SK-N-SH (cell line): Measurements from ENCODE around the gene FMNL2. TPM values are rescaled to one million over a fixed set of nuclear protein-coding genes. Genes with fewer than 3 reads are reported as not detected.

Source experiments
- CTCF ChIA-PET: fragments of 300-600, 350-600 bp; formaldehyde crosslinking; extraction: SDS; loops from one replicate; lab custom pipeline; 2021; lab: Yijun Ruan, JAX
- POLR2A ChIA-PET: fragments of 350-600 bp; sonication (Branson Sonifier 250); formaldehyde crosslinking; extraction: SDS; loops from one replicate; lab custom pipeline; 2020; ENCODE audit warnings: antibody characterized with exemption, inconsistent platforms; lab: Yijun Ruan, JAX
- DNase-seq: peaks from one replicate; pipeline ENCODE4 v3.0.0; 2012
- H2AFZ ChIP-seq: fragments of 200-600 bp; sonication (generic); 2 replicates; pipeline ENCODE4 v1.8.1; 2016; ENCODE audit warnings: antibody characterized with exemption, mild to moderate bottlenecking, low read depth
- H3F3A ChIP-seq: fragments of 200-600 bp; sonication (generic); replicated peaks from 2 replicates; pipeline ENCODE3; 2016; ENCODE audit warnings: antibody characterized with exemption, mild to moderate bottlenecking; ENCODE audit not compliant: insufficient read depth
- H3K27ac ChIP-seq, 2 experiments: fragments of 200-500 bp in 1 of 2; fragments of 200-600 bp in 1 of 2; sonication (Bioruptor generic) in 1 of 2; sonication (generic), shearing (Covaris generic) in 1 of 2; 2 replicates each; pipeline versions ENCODE4 v1.5.1 to v1.6.1; 2014 to 2016; ENCODE audit warnings: low read depth in 2 of 2, inconsistent platforms in 1 of 2, low read length in 1 of 2, mild to moderate bottlenecking in 1 of 2, mixed read lengths in 1 of 2
- H3K27me3 ChIP-seq: fragments of 200-600 bp; sonication (generic), shearing (Covaris generic); 2 replicates; pipeline ENCODE4 v1.6.1; 2016; ENCODE audit warnings: mixed run types; ENCODE audit not compliant: insufficient read depth
- H3K36me3 ChIP-seq, 2 experiments: fragments of 200-500 bp in 1 of 2; fragments of 200-600 bp in 1 of 2; sonication (Bioruptor generic) in 1 of 2; sonication (generic) in 1 of 2; replicated peaks in 1 of 2; 2 replicates each; pipeline versions ENCODE3 to v1.5.1; 2014 to 2016; ENCODE audit warnings: low read length in 1 of 2, mild to moderate bottlenecking in 1 of 2; ENCODE audit not compliant: insufficient read depth in 2 of 2, control insufficient read depth in 1 of 2
- H3K4me1 ChIP-seq, 2 experiments: fragments of 200-500 bp in 1 of 2; fragments of 200-600 bp in 1 of 2; sonication (Bioruptor generic) in 1 of 2; sonication (generic), shearing (Covaris generic) in 1 of 2; 2 replicates each; pipeline versions ENCODE4 v1.5.1 to v1.6.1; 2014 to 2016; ENCODE audit warnings: low read depth in 1 of 2, low read length in 1 of 2, mixed run types in 1 of 2; ENCODE audit not compliant: insufficient read depth in 2 of 2, control insufficient read depth in 1 of 2
- H3K4me2 ChIP-seq: fragments of 200-600 bp; sonication (generic), shearing (Covaris generic); 2 replicates; pipeline ENCODE4 v1.6.1; 2017; ENCODE audit warnings: mixed run types
- H3K4me3 ChIP-seq, 2 experiments: fragments of 200-500 bp in 1 of 2; fragments of 200-600 bp in 1 of 2; sonication (Bioruptor generic) in 1 of 2; sonication (generic), shearing (Covaris generic) in 1 of 2; 2 replicates each; pipeline versions ENCODE4 v1.5.1 to v1.8.1; 2014 to 2016; ENCODE audit warnings: low read depth in 2 of 2, inconsistent platforms in 1 of 2, low read length in 1 of 2, mild to moderate bottlenecking in 1 of 2, mixed read lengths in 1 of 2, moderate library complexity in 1 of 2
- H3K79me2 ChIP-seq: fragments of 200-600 bp; sonication (generic); 2 replicates; pipeline ENCODE4 v1.8.1; 2017; ENCODE audit warnings: mild to moderate bottlenecking; ENCODE audit not compliant: insufficient read depth
- H3K9ac ChIP-seq: fragments of 200-600 bp; sonication (generic); 2 replicates; pipeline ENCODE4 v1.6.1; 2017; ENCODE audit warnings: mixed run types
- H3K9me2 ChIP-seq: fragments of 200-600 bp; sonication (generic); 2 replicates; pipeline ENCODE4 v1.6.1; 2017; ENCODE audit warnings: mixed run types
- H3K9me3 ChIP-seq: fragments of 200-600 bp; sonication (generic); 2 replicates; pipeline ENCODE4 v1.6.1; 2017; ENCODE audit warnings: mixed run types, mild to moderate bottlenecking, moderate library complexity
- H4K20me1 ChIP-seq: fragments of 200-600 bp; sonication (generic); 2 replicates; pipeline ENCODE4 v1.6.1; 2017; ENCODE audit warnings: mild to moderate bottlenecking, mixed run types; ENCODE audit not compliant: insufficient read depth
- CHD2 ChIP-seq: fragments of 150-350 bp; IDR thresholded peaks from 2 replicates; pipeline ENCODE4 v1.6.1; 2018; ENCODE audit warnings: low read length; ENCODE audit not compliant: partially characterized antibody
- EP300 ChIP-seq, 2 experiments: IDR thresholded peaks; 2 replicates each; pipeline versions ENCODE4 v1.4.0 to v1.6.1; 2012; ENCODE audit warnings: borderline replicate concordance in 1 of 2, low read depth in 1 of 2, low read length in 1 of 2
- FOXM1 ChIP-seq: IDR thresholded peaks from 2 replicates; pipeline ENCODE4 v1.4.0; 2012; ENCODE audit warnings: low read depth, mild to moderate bottlenecking
- MEF2A ChIP-seq: IDR thresholded peaks from 2 replicates; pipeline ENCODE4 v1.4.0; 2012; ENCODE audit warnings: low read depth, borderline replicate concordance
- MXI1 ChIP-seq: IDR thresholded peaks from 2 replicates; pipeline ENCODE4 v1.6.1; 2012; ENCODE audit warnings: mild to moderate bottlenecking, low read depth, low read length, improper control_type of control experiment
- RAD21 ChIP-seq: IDR thresholded peaks from 2 replicates; pipeline ENCODE4 v1.6.1; 2012; ENCODE audit warnings: mild to moderate bottlenecking, low read length
- REST ChIP-seq: IDR thresholded peaks from 2 replicates; pipeline ENCODE4 v1.6.1; 2012; ENCODE audit warnings: mild to moderate bottlenecking, low read depth, low read length, moderate library complexity
- TAF1 ChIP-seq: IDR thresholded peaks from 2 replicates; pipeline ENCODE4 v1.6.1; 2012; ENCODE audit warnings: low read depth, mild to moderate bottlenecking, low read length, moderate library complexity, borderline replicate concordance
- ZBTB33 ChIP-seq: IDR thresholded peaks from 2 replicates; pipeline ENCODE4 v1.4.0; 2012; ENCODE audit warnings: low read depth, borderline replicate concordance
- WGBS: methylation state at CpG from one replicate; pipeline ENCODE4 v1.1.6; 2017; ENCODE audit warnings: low lambda C conversion rate; 5-methylcytosine and 5-hydroxymethylcytosine counted together
- polyA plus RNA-seq, 3 experiments: library from polyadenylated mRNA; depleted of rRNA; stranded (reverse); fragments of >200 nt; gene quantifications; 2 replicates each; pipeline ENCODE4 v1.2.3, GENCODE V29; 2012

FMNL2 gene
- polyA plus RNA-seq, 1 of the 3 experiments (the other 2 are of a cell fraction), result 14.5 TPM

GRCh38 chr2:152492911-152493310 lies 157.9 kb downstream of the FMNL2 start (continued):
- no peak for TF ChIP-seq MEF2A

- no peak for TF ChIP-seq EP300 (IDR thresholded peaks at IDR 0.05; ENCODE audit: borderline replicate concordance in 1 of 2, low read depth in 1 of 2, low read length in 1 of 2)
- no peak overlapping the region for H2AFZ ChIP-seq
Measured at GRCh38 chr2:152493417-152493816, 158.4 kb downstream of the FMNL2 start.

GRCh38 chr2:152493945-152494528 lies 159.1 kb downstream of the FMNL2 start:
- POLR2A ChIA-PET, result interaction anchor here (0.7 kb wide), 1 partner anchor 23 kb away, joined by 3 read pairs; no protein-coding TSS in a partner anchor
- H3K4me2 ChIP-seq, result no peak overlapping the region
- H3K4me1 ChIP-seq, result peaks cover 5 to 17% of the 10 kb centered on the region in 2 experiments; a peak in 3 of 4 replicates
- no peaks in the 10 kb centered on the region for H3K9me3 ChIP-seq
- no peak for DNase-seq
- no peak overlapping the region for H3K9ac ChIP-seq
- H3K9me2 ChIP-seq, result no peaks in the 10 kb centered on the region
- H4K20me1 ChIP-seq, result no peaks in the 10 kb centered on the region
- H3K27me3 ChIP-seq, result no peaks in the 10 kb centered on the region
- H3K36me3 ChIP-seq, result no peaks in the 10 kb centered on the region
- peaks cover 7% of the 10 kb centered on the region for H3F3A ChIP-seq
- CTCF ChIA-PET, result no interaction called here
- H3K4me3 ChIP-seq, result no peak overlapping the region
- 88% methylated on average over 2 of the region's 2 CpGs for WGBS
- TF ChIP-seq ZBTB33, result no peak
- TF ChIP-seq RAD21, result no peak
- TF ChIP-seq TAF1, result no peak
- no peak overlapping the region for H2AFZ ChIP-seq
- peaks cover 12% of the 10 kb centered on the region; the same call in 1 of the 2 replicates for H3K79me2 ChIP-seq
- H3K27ac ChIP-seq, result no peak overlapping the region

More at GRCh38 chr2:152493417-152493816, 158.4 kb downstream of the FMNL2 start:
- WGBS, result 94% methylated on average over 2 of the region's 2 CpGs
- Histone ChIP-seq H3K27ac (no peak overlapping the region), H3K4me1 (peaks cover 5 to 14% of the 10 kb centered on the region in 2 experiments; a peak in 3 of 4 replicates), H3F3A (peaks cover 7% of the 10 kb centered on the region), H3K4me3 (no peak overlapping the region), H3K9me2 (no peaks in the 10 kb centered on the region), H3K27me3 (no peaks in the 10 kb centered on the region), H3K4me2 (no peak overlapping the region), H3K36me3 (no peaks in the 10 kb centered on the region), H3K9me3 (no peaks in the 10 kb centered on the region), H3K9ac (no peak overlapping the region), H3K79me2 (peaks cover 12% of the 10 kb centered on the region; the same call in 1 of the 2 replicates), H4K20me1 (no peaks in the 10 kb centered on the region)
- POLR2A ChIA-PET, result interaction anchor here (0.7 kb wide), 1 partner anchor 23 kb away, joined by 3 read pairs; no protein-coding TSS in a partner anchor
- CTCF ChIA-PET, result no interaction called here
- no peak for DNase-seq

GRCh38 chr2:152496371-152496770 lies 161.4 kb downstream of the FMNL2 start:
- H3F3A ChIP-seq, result peaks cover 7% of the 10 kb centered on the region
- H3K27ac ChIP-seq, result no peak overlapping the region
- TF ChIP-seq MXI1 (no peak), REST (no peak), FOXM1 (no peak), CHD2 (no peak)
- TF ChIP-seq, all 33 proteins: peak for 0
- H3K9me3 ChIP-seq, result no peaks in the 10 kb centered on the region
- CTCF ChIA-PET, result interaction anchor here (0.6 to 1.3 kb wide), 2 partner anchors 29 to 159 kb away, joined by 3 to 4 read pairs; no protein-coding TSS in a partner anchor
- no peak overlapping the region for H2AFZ ChIP-seq
- H3K9me2 ChIP-seq, result no peaks in the 10 kb centered on the region
- no peak overlapping the region for H3K4me3 ChIP-seq
- H4K20me1 ChIP-seq, result no peaks in the 10 kb centered on the region
- no peaks in the 10 kb centered on the region for H3K27me3 ChIP-seq
- no peak overlapping the region for H3K9ac ChIP-seq
- DNase-seq, result no peak
- peaks cover 5 to 20% of the 10 kb centered on the region in 2 experiments; a peak in 3 of 4 replicates for H3K4me1 ChIP-seq
- POLR2A ChIA-PET, result no interaction called here
- no peak overlapping the region for H3K4me2 ChIP-seq
- 97% methylated on average over 3 of the region's 3 CpGs for WGBS
- H3K36me3 ChIP-seq, result no peaks in the 10 kb centered on the region
- peaks cover 12% of the 10 kb centered on the region; the same call in 1 of the 2 replicates for H3K79me2 ChIP-seq
